Measurements from ENCODE around the gene SURF2.

SURF2 gene

GRCh38 chr9:133360400-133361393, 4.3 kb downstream of the SURF2 start:
- H3K27ac ChIP-seq: no peak overlapping the region
- H3K9ac ChIP-seq: no peak overlapping the region
- no peak overlapping the region for H3K4me3 ChIP-seq (IDR thresholded peaks at IDR 0.05; ENCODE audit: insufficient read depth, low read depth, low read length)
- no peaks in the 10 kb centered on the region for H4K20me1 ChIP-seq (ENCODE audit: insufficient read depth)
- H2AFZ ChIP-seq (ENCODE audit: low read depth): no peak overlapping the region
- no peak for TF ChIP-seq CTCF (conservative IDR thresholded peaks at IDR 0.05; ENCODE audit: low read depth, low read length)
- H3K4me1 ChIP-seq (ENCODE audit: low read depth, poor library complexity, severe bottlenecking): peaks cover 7% of the 10 kb centered on the region
- H3K4me2 ChIP-seq: no peak overlapping the region
- H3K27me3 ChIP-seq (ENCODE audit: insufficient read depth, low read depth): no peaks in the 10 kb centered on the region
- H3K36me3 ChIP-seq (ENCODE audit: insufficient read depth): peaks cover under 1% of the 10 kb centered on the region; the same call in 1 of the 2 replicates
- peaks cover 9% of the 10 kb centered on the region; the same call in 1 of the 2 replicates for H3K79me2 ChIP-seq (ENCODE audit: insufficient read depth, low read depth)

- H3K27ac ChIP-seq: no peak overlapping the region
- TF ChIP-seq CTCF (conservative IDR thresholded peaks at IDR 0.05; ENCODE audit: low read depth, low read length): no peak
- no peaks in the 10 kb centered on the region for H4K20me1 ChIP-seq (ENCODE audit: insufficient read depth)
- H3K27me3 ChIP-seq (ENCODE audit: insufficient read depth, low read depth): no peaks in the 10 kb centered on the region
- no peak overlapping the region for H3K9ac ChIP-seq
- no peak overlapping the region for H3K4me3 ChIP-seq (IDR thresholded peaks at IDR 0.05; ENCODE audit: insufficient read depth, low read depth, low read length)
- H3K4me2 ChIP-seq: no peak overlapping the region
- peaks cover 13% of the 10 kb centered on the region; the same call in 1 of the 2 replicates for H3K79me2 ChIP-seq (ENCODE audit: insufficient read depth, low read depth)
- H3K4me1 ChIP-seq (ENCODE audit: low read depth, poor library complexity, severe bottlenecking): peaks cover 7% of the 10 kb centered on the region
- no peak overlapping the region for H2AFZ ChIP-seq (ENCODE audit: low read depth)
- peaks cover 3% of the 10 kb centered on the region; the same call in 1 of the 2 replicates for H3K36me3 ChIP-seq (ENCODE audit: insufficient read depth)
Measured at GRCh38 chr9:133361507-133362092, 5.2 kb downstream of the SURF2 start.

GRCh38 chr9:133362359-133363044, 6.2 kb downstream of the SURF2 start:
- H3K36me3 ChIP-seq (ENCODE audit: insufficient read depth): peaks cover 3% of the 10 kb centered on the region; the same call in 1 of the 2 replicates
- no peak overlapping the region for H2AFZ ChIP-seq (ENCODE audit: low read depth)
- H3K4me3 ChIP-seq (IDR thresholded peaks at IDR 0.05; ENCODE audit: insufficient read depth, low read depth, low read length): no peak overlapping the region
- peaks cover 15% of the 10 kb centered on the region; the same call in 1 of the 2 replicates for H3K79me2 ChIP-seq (ENCODE audit: insufficient read depth, low read depth)
- no peaks in the 10 kb centered on the region for H3K27me3 ChIP-seq (ENCODE audit: insufficient read depth, low read depth)
- no peak overlapping the region for H3K9ac ChIP-seq
- H3K4me2 ChIP-seq: no peak overlapping the region
- H4K20me1 ChIP-seq (ENCODE audit: insufficient read depth): no peaks in the 10 kb centered on the region
- H3K27ac ChIP-seq: no peak overlapping the region
- peaks cover 2% of the 10 kb centered on the region for H3K4me1 ChIP-seq (ENCODE audit: low read depth, poor library complexity, severe bottlenecking)
- no peak for TF ChIP-seq CTCF (conservative IDR thresholded peaks at IDR 0.05; ENCODE audit: low read depth, low read length)

- H3K79me2 ChIP-seq (ENCODE audit: insufficient read depth, low read depth): peaks cover 52% of the 10 kb centered on the region
- no peak overlapping the region for H2AFZ ChIP-seq (ENCODE audit: low read depth)
- H3K4me3 ChIP-seq (IDR thresholded peaks at IDR 0.05; ENCODE audit: insufficient read depth, low read depth, low read length): no peak overlapping the region
- H3K9ac ChIP-seq: no peak overlapping the region
- 0 out of 2 replicates have a peak, but pooled peaks cover 3% of the 10 kb centered on the region for H4K20me1 ChIP-seq (ENCODE audit: insufficient read depth)
- H3K4me1 ChIP-seq (ENCODE audit: low read depth, poor library complexity, severe bottlenecking): no peaks in the 10 kb centered on the region
- peaks cover 3% of the 10 kb centered on the region; the same call in 1 of the 2 replicates for H3K36me3 ChIP-seq (ENCODE audit: insufficient read depth)
- no peaks in the 10 kb centered on the region for H3K27me3 ChIP-seq (ENCODE audit: insufficient read depth, low read depth)
- TF ChIP-seq CTCF (conservative IDR thresholded peaks at IDR 0.05; ENCODE audit: low read depth, low read length): no peak
- no peak overlapping the region for H3K27ac ChIP-seq
- H3K4me2 ChIP-seq: no peak overlapping the region
Measured at GRCh38 chr9:133366435-133366834, 10.1 kb downstream of the SURF2 start.
